Transverse colon (tissue), 3 donors: Measurements from ENCODE around the gene LORICRIN.

Experiments
- CTCF ChIP-seq, 5 experiments: fragments of 200-600 bp in 3 of 5; fragments of 450-650 bp in 2 of 5; sonication (generic) in 3 of 5; IDR thresholded peaks; 1 replicate in 2 of 5; 2 replicates in 3 of 5; pipeline ENCODE4 v1.5.1; 2016 to 2017; ENCODE audit warnings: antibody characterized with exemption in 5 of 5, inconsistent platforms in 3 of 5, mild to moderate bottlenecking in 2 of 5, moderate library complexity in 1 of 5
- EP300 ChIP-seq: sonication (generic); formaldehyde crosslinking; IDR thresholded peaks from one replicate; pipeline ENCODE4 v1.6.1; 2017; ENCODE audit warnings: antibody characterized with exemption, low read depth

- TF ChIP-seq CTCF (IDR thresholded peaks at IDR 0.05) = no peak
- TF ChIP-seq EP300 = no peak
Observed at GRCh38 chr1:153212201-153212600, 47.3 kb upstream of the LORICRIN start.
